ENCODE results near the gene JPT1. TPM values are rescaled to one million over a fixed set of nuclear protein-coding genes. Genes with fewer than 3 reads are reported as not detected.

The JPT1 gene
- total RNA-seq, 4 donors from 2014 or later, result 13.5 to 53.4 (median 32.4) TPM

DNA sequence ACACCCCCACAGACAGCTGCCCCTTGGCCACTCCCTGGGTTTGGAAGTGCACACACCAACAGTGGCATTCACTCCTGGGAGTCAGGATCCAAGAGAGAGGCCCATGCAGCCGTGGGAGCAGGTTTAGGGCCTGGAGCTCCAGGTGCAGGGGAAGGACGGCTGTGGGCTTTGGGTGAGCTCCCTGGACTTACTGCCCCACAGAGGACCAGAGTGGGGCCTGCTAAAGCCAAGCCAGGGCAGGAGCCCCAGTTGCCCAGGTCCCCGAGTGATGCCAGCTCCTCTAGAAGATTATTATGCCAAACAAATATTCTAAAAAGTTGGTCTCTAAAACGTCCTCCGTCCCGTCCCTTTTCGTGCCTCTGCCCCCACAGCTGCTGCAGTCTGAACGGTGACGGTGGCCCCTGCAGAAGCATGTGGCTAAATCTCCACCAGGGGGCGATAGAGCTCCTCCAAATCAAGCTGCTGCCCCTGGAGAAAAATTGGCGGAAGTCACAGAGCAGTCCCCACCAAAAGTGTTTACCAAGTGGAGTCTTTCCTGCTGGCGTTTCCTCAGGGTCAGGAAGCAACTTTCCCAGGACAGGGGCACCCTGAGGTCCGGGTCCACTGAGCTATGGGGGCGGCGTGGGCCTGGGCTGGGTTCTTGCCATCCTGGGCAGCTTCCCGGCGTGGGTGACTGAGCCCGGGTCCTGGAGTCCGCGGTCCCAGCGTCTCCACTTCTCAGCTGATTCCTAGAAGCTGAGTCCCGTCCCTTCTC, 40.3 kb downstream of the JPT1 start:
- Histone ChIP-seq H3K27me3 (no peaks in the 10 kb centered on the region), H3K9me3 (no peaks in the 10 kb centered on the region), H3K27ac (peak overlapping the region; percentile 62 to 94 (median 90)), H3K4me1 (peaks cover 0 to 61% (median 28%) of the 10 kb centered on the region in 4 donors), H3K4me3 (peak overlapping the region; percentile 30 to 75 (median 57)), H3K36me3 (peaks cover 0 to 8% (median 0%) of the 10 kb centered on the region in 3 donors)
- peak; percentile 88 to 98 for DNase-seq (ENCODE audit: low spot score in 2 of 2)
- TF ChIP-seq POLR2A (IDR thresholded peaks at IDR 0.05) (no peak), EP300 (IDR thresholded peaks at IDR 0.05) (peak; percentile 41 to 48)
- TF ChIP-seq, protein P1, sequence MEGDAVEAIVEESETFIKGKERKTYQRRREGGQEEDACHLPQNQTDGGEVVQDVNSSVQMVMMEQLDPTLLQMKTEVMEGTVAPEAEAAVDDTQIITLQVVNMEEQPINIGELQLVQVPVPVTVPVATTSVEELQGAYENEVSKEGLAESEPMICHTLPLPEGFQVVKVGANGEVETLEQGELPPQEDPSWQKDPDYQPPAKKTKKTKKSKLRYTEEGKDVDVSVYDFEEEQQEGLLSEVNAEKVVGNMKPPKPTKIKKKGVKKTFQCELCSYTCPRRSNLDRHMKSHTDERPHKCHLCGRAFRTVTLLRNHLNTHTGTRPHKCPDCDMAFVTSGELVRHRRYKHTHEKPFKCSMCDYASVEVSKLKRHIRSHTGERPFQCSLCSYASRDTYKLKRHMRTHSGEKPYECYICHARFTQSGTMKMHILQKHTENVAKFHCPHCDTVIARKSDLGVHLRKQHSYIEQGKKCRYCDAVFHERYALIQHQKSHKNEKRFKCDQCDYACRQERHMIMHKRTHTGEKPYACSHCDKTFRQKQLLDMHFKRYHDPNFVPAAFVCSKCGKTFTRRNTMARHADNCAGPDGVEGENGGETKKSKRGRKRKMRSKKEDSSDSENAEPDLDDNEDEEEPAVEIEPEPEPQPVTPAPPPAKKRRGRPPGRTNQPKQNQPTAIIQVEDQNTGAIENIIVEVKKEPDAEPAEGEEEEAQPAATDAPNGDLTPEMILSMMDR (IDR thresholded peaks at IDR 0.05), result peak; percentile 91 to 97 (median 95)
- 2% methylated on average over 22 of the region's 22 CpGs for WGBS, 2 donors

DNA sequence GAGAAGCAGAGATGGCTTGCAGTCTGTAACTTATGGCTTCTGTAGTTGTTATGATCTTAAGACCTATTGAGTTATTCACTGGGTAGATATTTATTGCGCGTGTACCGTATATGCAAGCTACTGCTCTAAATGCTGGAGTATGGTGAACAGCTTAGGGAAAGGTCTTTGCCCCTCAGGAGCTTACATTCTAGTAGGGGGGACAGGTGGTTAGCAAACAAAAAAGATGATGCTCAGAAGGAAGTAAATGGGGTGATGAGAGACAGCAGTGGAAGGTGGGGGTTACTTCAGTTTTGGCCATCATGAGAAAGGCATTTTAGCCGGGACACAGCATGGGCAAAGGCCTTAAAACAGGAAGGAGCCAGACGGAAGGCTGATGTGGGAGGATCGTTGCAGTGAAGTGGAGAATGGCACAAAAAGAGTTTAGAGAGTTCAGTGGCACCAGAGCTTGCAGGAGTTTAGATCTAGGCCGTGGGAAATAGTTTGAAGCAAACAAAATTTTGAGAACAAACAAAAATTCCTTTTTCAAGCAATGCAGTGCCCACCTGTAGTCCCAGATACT, 42.5 kb downstream of the JPT1 start:
- Histone ChIP-seq H3K9me3 (no peaks in the 10 kb centered on the region), H3K4me1 (peaks cover 0 to 63% (median 30%) of the 10 kb centered on the region in 4 donors)
- WGBS, 2 donors, result 76 to 78% methylated on average over 7 of the region's 7 CpGs

DNA sequence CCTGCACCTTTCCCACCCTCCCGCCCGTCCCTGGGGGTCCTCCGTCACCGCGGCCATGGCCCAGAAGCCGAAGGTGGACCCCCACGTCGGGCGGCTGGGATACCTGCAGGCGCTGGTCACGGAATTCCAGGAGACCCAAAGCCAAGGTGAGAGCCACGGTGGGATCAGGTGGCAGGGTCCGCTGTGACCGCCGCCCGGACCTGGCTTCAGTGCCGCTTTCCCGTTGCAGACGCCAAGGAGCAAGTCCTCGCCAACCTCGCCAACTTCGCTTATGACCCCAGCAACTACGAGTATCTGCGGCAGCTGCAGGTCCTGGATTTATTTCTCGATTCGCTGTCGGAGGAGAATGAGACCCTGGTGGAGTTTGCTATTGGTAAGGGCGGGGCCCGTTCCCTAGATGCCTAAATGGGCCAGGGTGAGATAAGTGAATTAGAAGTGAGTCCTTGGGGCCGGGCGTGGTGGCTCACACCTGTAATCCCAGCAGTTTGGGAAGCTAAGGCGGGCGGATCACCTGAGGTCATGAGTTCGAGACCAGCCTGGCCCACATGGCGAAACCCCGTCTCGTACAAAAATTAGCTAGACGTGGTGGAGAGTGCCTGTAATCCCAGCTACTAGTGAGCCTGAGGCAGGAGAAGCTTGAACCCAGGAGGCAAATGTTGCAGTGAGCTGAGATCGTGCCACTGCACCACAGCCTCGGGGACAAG, 43.9 kb downstream of the JPT1 start:
- Histone ChIP-seq H3K36me3 (peaks cover 0 to 10% (median 0%) of the 10 kb centered on the region in 3 donors), H3K27ac (peak overlapping the region; percentile 44 to 86 (median 71)), H3K4me3 (peak overlapping the region; percentile 52 to 97 (median 81)), H3K9me3 (no peaks in the 10 kb centered on the region), H3K4me1 (peaks cover 0 to 48% (median 28%) of the 10 kb centered on the region in 4 donors), H3K27me3 (no peaks in the 10 kb centered on the region)
- DNase-seq (ENCODE audit: low spot score in 2 of 2), result no peak
- 24 to 26% methylated on average over 32 to 37 of the region's 40 CpGs for WGBS, 2 donors
- TF ChIP-seq, protein P1 (IDR thresholded peaks at IDR 0.05), result no peak

More for the DNA sequence above, 42.5 kb downstream of the JPT1 start:
- TF ChIP-seq POLR2A (IDR thresholded peaks at IDR 0.05) (no peak), EP300 (IDR thresholded peaks at IDR 0.05) (no peak)
- TF ChIP-seq, protein P1 (IDR thresholded peaks at IDR 0.05), result no peak
- H3K27me3 ChIP-seq, result no peaks in the 10 kb centered on the region
- peaks cover 0 to 5% (median 0%) of the 10 kb centered on the region in 3 donors for H3K36me3 ChIP-seq
- no peak for DNase-seq (ENCODE audit: low spot score in 2 of 2)
- H3K4me3 ChIP-seq, result no peak overlapping the region
- H3K27ac ChIP-seq, result no peak overlapping the region

DNA sequence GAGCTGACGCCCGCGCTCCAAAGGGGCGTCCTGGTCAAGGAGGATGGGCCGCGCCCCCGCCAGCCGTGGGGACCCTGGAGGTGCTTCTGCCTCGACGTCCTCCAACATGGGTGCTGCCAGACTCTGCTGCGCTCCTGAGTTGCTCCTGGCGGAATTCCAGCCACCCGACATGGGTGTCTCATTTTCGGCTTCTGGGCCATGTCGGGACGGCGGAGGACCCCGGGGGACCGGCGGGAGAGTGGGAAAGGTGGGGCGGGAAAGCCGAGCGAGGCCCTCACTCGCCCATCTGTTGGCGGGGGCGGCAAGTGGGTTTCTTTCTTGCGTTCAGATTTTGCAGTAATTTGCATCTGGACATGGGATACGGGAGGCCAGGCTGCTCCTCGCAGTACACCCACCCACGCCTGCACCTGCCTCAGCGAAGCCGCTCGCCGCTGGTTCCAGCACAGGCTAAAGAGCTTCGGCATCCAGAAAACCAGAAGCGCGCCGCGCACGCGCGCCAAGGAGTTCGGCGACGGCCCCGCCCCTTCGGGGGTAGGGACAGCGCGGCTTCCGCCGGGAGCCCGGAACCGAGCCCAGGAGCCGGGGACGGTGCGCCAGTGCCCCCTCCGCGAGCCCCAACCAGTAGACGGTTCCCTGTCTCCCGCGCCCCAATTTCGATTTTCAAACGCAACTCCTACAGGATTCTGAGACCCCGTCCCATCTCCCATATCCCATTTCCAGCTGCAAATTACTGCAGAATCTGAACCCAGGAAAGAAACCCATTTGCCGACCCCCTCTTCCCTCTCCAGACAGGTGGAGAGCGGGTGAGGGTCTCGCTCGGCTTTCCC, 44.7 kb downstream of the JPT1 start, which contains the start of gene ARMC7:
Gene ARMC7, plus strand, starts transcription at position 563 of the 827 bp plus-strand sequence. CDS start 320 bp downstream, outside the sequence.
- H3K4me1 ChIP-seq, result peaks cover 0 to 40% (median 21%) of the 10 kb centered on the region in 4 donors
- H3K4me3 ChIP-seq, result peak within 1 kb of the TSS; percentile 52 to 97 (median 81)
- H3K27ac ChIP-seq, result peak within 1 kb of the TSS; percentile 44 to 86 (median 71)
- peak; percentile 14 to 60 for TF ChIP-seq POLR2A (IDR thresholded peaks at IDR 0.05)
- TF ChIP-seq, protein P1 (IDR thresholded peaks at IDR 0.05), result no peak
- TF ChIP-seq EP300 (IDR thresholded peaks at IDR 0.05), result peak in 1 of 2 donors; percentile 73
- no peaks in the 10 kb centered on the region for H3K9me3 ChIP-seq
- DNase-seq (ENCODE audit: low spot score in 2 of 2), result peak; percentile 72 to 79
- WGBS, 2 donors, result 0 to 1% methylated on average over 41 to 62 of the region's 68 CpGs
- peaks cover 0 to 16% (median 0%) of the 10 kb centered on the region in 3 donors for H3K36me3 ChIP-seq
- no peaks in the 10 kb centered on the region for H3K27me3 ChIP-seq
